Cardiac muscle cell (in vitro differentiated cells and primary cell): ENCODE measurements around the gene GIMAP2. TPM values are rescaled to one million over a fixed set of nuclear protein-coding genes. Genes with fewer than 3 reads are reported as not detected.

Experiments used
- DNase-seq, 2 donors: peaks; one replicate each; pipeline versions ENCODE4 v3.0.0 to v3.0.0-alpha.2; 2010 to 2017; ENCODE audit warnings: low read depth in 1 of 2, low spot score in 1 of 2
- H3K27ac ChIP-seq: fragments of 200-600 bp; sonication (generic); 2 replicates; pipeline ENCODE4 v1.5.1; 2016
- H3K27me3 ChIP-seq: fragments of 200-600 bp; sonication (generic); 2 replicates; pipeline ENCODE4 v1.6.0; 2016; ENCODE audit warnings: control low read depth
- H3K36me3 ChIP-seq: fragments of 200-600 bp; sonication (generic); 2 replicates; pipeline ENCODE4 v1.5.1; 2016; ENCODE audit warnings: control low read depth
- H3K4me1 ChIP-seq: fragments of 200-600 bp; sonication (generic); 2 replicates; pipeline ENCODE4 v1.8.1; 2017; ENCODE audit warnings: low read depth, mild to moderate bottlenecking, mixed run types
- H3K4me3 ChIP-seq: fragments of 200-600 bp; sonication (generic); 2 replicates; pipeline ENCODE4 v1.5.1; 2016; ENCODE audit warnings: mild to moderate bottlenecking
- H3K9me3 ChIP-seq: fragments of 200-600 bp; sonication (generic); 2 replicates; pipeline ENCODE4 v1.5.1; 2017; ENCODE audit warnings: low read depth, mild to moderate bottlenecking, control low read depth
- polyA plus RNA-seq: library from polyadenylated mRNA; unstranded; fragments of >200 nt; fragmentation: Nextera tagmentation; extraction: Ambion mirVana; gene quantifications from 2 replicates; pipeline ENCODE4 v1.2.1, GENCODE V29; 2016
- total RNA-seq: library from RNA; depleted of rRNA; stranded (reverse); fragments of >200 nt; gene quantifications from 2 replicates; pipeline ENCODE4 v1.2.3, GENCODE V29; 2016
- TF ChIP-seq, protein P1 (sequence below): IDR thresholded peaks from 2 replicates; pipeline ENCODE4 v1.5.1; 2012; ENCODE audit warnings: low read depth, mild to moderate bottlenecking, low read length

GIMAP2 gene
- total and polyA plus RNA-seq, 2 experiments from 2014 or later: not detected

DNA sequence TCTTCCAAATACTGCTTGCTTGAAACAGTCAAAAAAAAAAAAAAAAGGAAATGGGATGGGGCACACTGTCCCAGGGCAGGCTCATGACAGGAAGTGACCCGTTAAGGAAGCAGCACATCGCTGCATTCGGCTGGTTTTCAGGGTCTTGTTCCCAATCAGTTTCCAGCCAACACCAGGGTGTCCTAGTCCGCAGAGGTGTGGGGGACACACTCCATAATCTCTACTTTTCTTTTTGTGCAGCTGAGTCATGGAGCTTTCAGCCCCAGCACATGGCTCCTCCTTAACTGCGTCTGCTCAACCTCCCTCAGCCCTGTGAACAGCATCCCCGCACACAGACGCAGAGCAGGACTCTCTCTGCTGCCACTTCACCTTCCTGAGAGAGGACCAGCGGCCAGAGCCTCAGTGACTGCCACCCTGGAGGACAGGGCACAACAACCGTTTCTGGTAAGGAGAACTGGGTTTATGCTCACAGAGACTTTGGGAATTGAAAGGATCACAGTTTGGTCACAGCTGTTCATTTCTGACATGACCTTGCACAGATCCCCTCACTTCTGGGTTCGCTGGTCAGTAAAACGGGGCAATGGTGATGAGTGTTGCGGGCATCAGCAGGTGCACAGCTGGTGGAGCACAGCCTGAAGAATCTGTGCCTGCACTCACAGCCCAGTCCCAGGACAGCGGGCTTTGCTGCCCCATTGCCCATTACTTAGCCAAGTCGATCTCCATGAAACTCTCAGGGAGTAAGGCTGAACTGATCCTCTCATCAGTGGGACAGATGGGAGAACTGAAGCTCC lies 52.0 kb downstream of the GIMAP2 start, which contains the start of gene GIMAP5:
GIMAP5 (plus strand) TSS at position 154 of the 791 bp plus-strand sequence. CDS start 3,467 bp downstream, outside the sequence.
- H3K27ac ChIP-seq: no peak within 1 kb of the TSS
- TF ChIP-seq, protein P1, sequence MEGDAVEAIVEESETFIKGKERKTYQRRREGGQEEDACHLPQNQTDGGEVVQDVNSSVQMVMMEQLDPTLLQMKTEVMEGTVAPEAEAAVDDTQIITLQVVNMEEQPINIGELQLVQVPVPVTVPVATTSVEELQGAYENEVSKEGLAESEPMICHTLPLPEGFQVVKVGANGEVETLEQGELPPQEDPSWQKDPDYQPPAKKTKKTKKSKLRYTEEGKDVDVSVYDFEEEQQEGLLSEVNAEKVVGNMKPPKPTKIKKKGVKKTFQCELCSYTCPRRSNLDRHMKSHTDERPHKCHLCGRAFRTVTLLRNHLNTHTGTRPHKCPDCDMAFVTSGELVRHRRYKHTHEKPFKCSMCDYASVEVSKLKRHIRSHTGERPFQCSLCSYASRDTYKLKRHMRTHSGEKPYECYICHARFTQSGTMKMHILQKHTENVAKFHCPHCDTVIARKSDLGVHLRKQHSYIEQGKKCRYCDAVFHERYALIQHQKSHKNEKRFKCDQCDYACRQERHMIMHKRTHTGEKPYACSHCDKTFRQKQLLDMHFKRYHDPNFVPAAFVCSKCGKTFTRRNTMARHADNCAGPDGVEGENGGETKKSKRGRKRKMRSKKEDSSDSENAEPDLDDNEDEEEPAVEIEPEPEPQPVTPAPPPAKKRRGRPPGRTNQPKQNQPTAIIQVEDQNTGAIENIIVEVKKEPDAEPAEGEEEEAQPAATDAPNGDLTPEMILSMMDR: no peak
- no peaks in the 10 kb centered on the region for H3K36me3 ChIP-seq
- H3K27me3 ChIP-seq: peaks cover 35% of the 10 kb centered on the region
- no peaks in the 10 kb centered on the region for H3K4me1 ChIP-seq
- H3K4me3 ChIP-seq: no peak within 1 kb of the TSS
- no peak for DNase-seq
- no peaks in the 10 kb centered on the region for H3K9me3 ChIP-seq

DNA sequence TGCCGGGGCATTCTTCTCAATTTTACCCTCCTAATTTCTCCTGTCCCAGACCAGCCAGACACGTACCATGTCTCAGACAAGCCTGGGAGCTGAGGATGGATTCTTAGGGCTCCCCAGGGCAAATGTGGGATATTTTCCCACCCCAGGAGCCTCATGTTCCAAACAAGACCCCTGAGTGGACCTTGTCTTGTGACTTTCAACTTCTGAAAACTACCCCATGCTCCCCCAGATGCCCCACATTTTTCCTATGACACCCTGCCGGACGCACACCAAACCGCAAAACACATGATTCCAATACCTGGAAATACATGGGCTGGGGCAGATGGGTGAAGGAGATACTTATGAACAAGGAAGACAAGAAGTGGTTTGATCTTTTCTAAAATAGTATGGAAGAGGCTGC lies 52.6 kb downstream of the GIMAP2 start:
- no peak overlapping the region for H3K4me3 ChIP-seq
- TF ChIP-seq, protein P1: no peak
- no peaks in the 10 kb centered on the region for H3K9me3 ChIP-seq
- H3K27me3 ChIP-seq: peaks cover 35% of the 10 kb centered on the region
- peaks cover under 1% of the 10 kb centered on the region for H3K4me1 ChIP-seq
- no peaks in the 10 kb centered on the region for H3K36me3 ChIP-seq
- no peak overlapping the region for H3K27ac ChIP-seq
- DNase-seq: no peak

- peaks cover 5% of the 10 kb centered on the region for H3K4me1 ChIP-seq
- no peaks in the 10 kb centered on the region for H3K36me3 ChIP-seq
- no peak for DNase-seq
- H3K9me3 ChIP-seq: no peaks in the 10 kb centered on the region
- no peak overlapping the region for H3K27ac ChIP-seq
- peaks cover 35% of the 10 kb centered on the region for H3K27me3 ChIP-seq
- H3K4me3 ChIP-seq: no peak overlapping the region
- TF ChIP-seq, protein P1: no peak
Observed at GRCh38 chr7:150738591-150739001, 53.1 kb downstream of the GIMAP2 start.

DNA sequence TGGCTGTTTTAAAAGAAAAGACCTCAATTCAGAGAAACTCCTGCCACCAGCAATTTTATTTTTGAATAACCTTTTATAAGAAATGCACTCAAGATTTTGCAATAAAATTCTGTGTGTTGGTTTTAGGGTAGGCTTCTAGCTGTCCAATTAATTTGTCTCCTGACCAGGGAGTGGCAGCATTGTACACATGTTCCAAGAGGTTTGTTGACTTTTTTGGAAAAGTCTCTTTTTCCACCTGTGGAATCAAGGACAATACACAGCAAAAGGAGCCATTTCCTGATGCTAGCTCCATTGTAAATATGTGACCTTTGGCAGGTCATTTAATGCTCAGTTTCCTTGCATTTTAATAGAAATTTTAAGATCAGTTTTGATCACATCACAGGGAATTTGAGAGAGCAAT lies 53.5 kb downstream of the GIMAP2 start:
- H3K9me3 ChIP-seq: no peaks in the 10 kb centered on the region
- TF ChIP-seq, protein P1: no peak
- peaks cover 35% of the 10 kb centered on the region for H3K27me3 ChIP-seq
- no peak overlapping the region for H3K4me3 ChIP-seq
- no peaks in the 10 kb centered on the region for H3K36me3 ChIP-seq
- DNase-seq: no peak
- H3K27ac ChIP-seq: no peak overlapping the region
- peaks cover 9% of the 10 kb centered on the region for H3K4me1 ChIP-seq

- no peak for DNase-seq
- H3K36me3 ChIP-seq: no peaks in the 10 kb centered on the region
- no peaks in the 10 kb centered on the region for H3K9me3 ChIP-seq
- H3K27ac ChIP-seq: no peak overlapping the region
- peaks cover 41% of the 10 kb centered on the region for H3K27me3 ChIP-seq
- peaks cover 10% of the 10 kb centered on the region for H3K4me1 ChIP-seq
- H3K4me3 ChIP-seq: no peak overlapping the region
- TF ChIP-seq, protein P1: no peak
Observed at GRCh38 chr7:150740053-150740452, 54.5 kb downstream of the GIMAP2 start.
